Testis (tissue), 2 donors: Measurements from ENCODE around the gene PDIA6.

Source experiments
- CTCF ChIP-seq, 3 experiments: fragments of 450-650 bp in 2 of 3; fragments of 200-600 bp in 1 of 3; sonication (generic) in 1 of 3; IDR thresholded peaks; one replicate each; pipeline ENCODE4 v1.5.1; 2016 to 2019; ENCODE audit warnings: antibody characterized with exemption in 3 of 3, mild to moderate bottlenecking in 2 of 3, moderate library complexity in 1 of 3
- POLR2A ChIP-seq: fragments of 450-650 bp; IDR thresholded peaks from one replicate; pipeline ENCODE4 v1.6.1; 2017; ENCODE audit warnings: antibody characterized with exemption, mild to moderate bottlenecking, moderate library complexity

GRCh38 chr2:10796703-10797102 is 15.9 kb downstream of the PDIA6 start:
- no peak for TF ChIP-seq CTCF (IDR thresholded peaks at IDR 0.05)
- no peak for TF ChIP-seq POLR2A
